ENCODE results near the gene GABBR2. TPM values are rescaled to one million over a fixed set of nuclear protein-coding genes. Genes with fewer than 3 reads are reported as not detected.

Gene GABBR2
- total and polyA plus RNA-seq, 2 donors (not counting 1 experiment from before 2014, with no cell fraction given): 0.03 TPM; not detected in 1

DNA sequence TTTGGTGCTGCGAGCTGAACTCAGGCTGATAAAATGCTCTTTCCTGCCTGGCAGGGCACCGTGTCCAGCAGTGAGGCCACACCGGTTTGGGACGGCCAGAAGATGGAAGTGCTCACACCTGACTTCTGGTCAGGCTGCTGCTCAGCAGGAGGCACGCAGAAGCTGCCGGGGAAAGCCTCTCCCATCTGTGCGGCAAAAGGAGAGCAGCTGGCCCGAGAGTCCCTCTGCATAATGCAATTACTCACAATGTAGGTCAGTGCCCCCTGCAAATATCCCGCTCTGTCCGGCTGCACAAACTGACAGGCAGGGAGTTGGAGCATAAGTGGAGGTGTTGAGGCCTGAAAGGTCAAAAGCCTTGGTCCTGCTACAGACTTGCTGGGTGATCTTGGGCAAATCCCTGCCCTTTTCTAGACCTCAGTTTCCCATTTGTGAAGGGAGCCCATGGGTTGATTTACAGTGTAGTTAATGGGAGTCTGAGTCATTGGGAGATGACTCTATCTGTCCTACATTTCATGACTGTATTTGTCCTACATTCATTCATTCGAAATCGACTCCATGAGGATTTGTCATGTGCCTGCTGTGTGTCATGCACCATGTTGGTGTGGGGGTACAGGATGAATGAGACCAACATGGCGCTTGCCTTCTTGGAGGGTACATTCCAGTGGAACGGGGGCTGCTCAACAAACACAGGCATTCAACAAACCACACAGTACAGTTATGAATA, 391.4 kb downstream of the GABBR2 start:
- H3K4me2 ChIP-seq (replicated peaks; ENCODE audit: low read depth, low read length, poor library complexity, severe bottlenecking): no peak overlapping the region
- no peak overlapping the region for H3K4me3 ChIP-seq (ENCODE audit: control extremely low read depth in 1 of 5, extremely low read depth in 1 of 5, insufficient read depth in 1 of 5, low read depth in 2 of 5, low read length in 4 of 5)
- DNase-seq: no peak
- no peak overlapping the region for H3K27ac ChIP-seq (ENCODE audit: low read length in 2 of 2)
- no peaks in the 10 kb centered on the region for H3K79me2 ChIP-seq (ENCODE audit: control insufficient read depth, insufficient read depth, low read length)
- TF ChIP-seq EZH2 (IDR thresholded peaks at IDR 0.05; ENCODE audit: borderline replicate concordance, insufficient read depth, low read depth, low read length, poor library complexity, severe bottlenecking): no peak
- TF ChIP-seq, protein P1, sequence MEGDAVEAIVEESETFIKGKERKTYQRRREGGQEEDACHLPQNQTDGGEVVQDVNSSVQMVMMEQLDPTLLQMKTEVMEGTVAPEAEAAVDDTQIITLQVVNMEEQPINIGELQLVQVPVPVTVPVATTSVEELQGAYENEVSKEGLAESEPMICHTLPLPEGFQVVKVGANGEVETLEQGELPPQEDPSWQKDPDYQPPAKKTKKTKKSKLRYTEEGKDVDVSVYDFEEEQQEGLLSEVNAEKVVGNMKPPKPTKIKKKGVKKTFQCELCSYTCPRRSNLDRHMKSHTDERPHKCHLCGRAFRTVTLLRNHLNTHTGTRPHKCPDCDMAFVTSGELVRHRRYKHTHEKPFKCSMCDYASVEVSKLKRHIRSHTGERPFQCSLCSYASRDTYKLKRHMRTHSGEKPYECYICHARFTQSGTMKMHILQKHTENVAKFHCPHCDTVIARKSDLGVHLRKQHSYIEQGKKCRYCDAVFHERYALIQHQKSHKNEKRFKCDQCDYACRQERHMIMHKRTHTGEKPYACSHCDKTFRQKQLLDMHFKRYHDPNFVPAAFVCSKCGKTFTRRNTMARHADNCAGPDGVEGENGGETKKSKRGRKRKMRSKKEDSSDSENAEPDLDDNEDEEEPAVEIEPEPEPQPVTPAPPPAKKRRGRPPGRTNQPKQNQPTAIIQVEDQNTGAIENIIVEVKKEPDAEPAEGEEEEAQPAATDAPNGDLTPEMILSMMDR (IDR thresholded peaks at IDR 0.05): no peak
- H3K27me3 ChIP-seq (replicated peaks in 1 of 4; ENCODE audit: control extremely low read depth in 1 of 4, control insufficient read depth in 3 of 4, insufficient read depth in 4 of 4, low read length in 3 of 4): peaks cover 0 to 7% (median 1%) of the 10 kb centered on the region in 4 experiments
- H3K4me1 ChIP-seq (ENCODE audit: control insufficient read depth in 2 of 2, insufficient read depth in 2 of 2, low read length in 2 of 2): no peaks in the 10 kb centered on the region
- H3K9me3 Mint-ChIP-seq (ENCODE audit: insufficient read depth): no peaks in the 10 kb centered on the region
- H3K36me3 ChIP-seq (replicated peaks in 1 of 2; ENCODE audit: control extremely low read depth in 1 of 2, control insufficient read depth in 1 of 2, extremely low read depth in 1 of 2, insufficient read depth in 2 of 2, low read length in 1 of 2): no peaks in the 10 kb centered on the region
- no peak overlapping the region for H3K27ac Mint-ChIP-seq
- intact Hi-C loops (cut with micrococcal nuclease): loop anchor here (5.0 to 10.0 kb wide), 3 partner anchors 208 to 680 kb away; partner anchors contain the start of gene GABBR2
- H2AFZ ChIP-seq (ENCODE audit: insufficient read depth, low read depth, low read length, poor library complexity, severe bottlenecking): no peak overlapping the region
- H3K4me3 Mint-ChIP-seq: no peak overlapping the region
- peaks cover 0 to 3% (median 0%) of the 10 kb centered on the region in 3 donors for H3K9me3 ChIP-seq (ENCODE audit: control extremely low read depth in 1 of 3, control insufficient read depth in 2 of 3, insufficient read depth in 1 of 3, low read length in 2 of 3)
- H3K9ac ChIP-seq (ENCODE audit: low read length): no peak overlapping the region
- ChIA-PET POLR2A (no interaction called here), CTCF (interaction anchor here (2.3 to 8.4 kb wide), 3 partner anchors 457 to 477 kb away, joined by 11 to 123 read pairs (median 16); no protein-coding TSS in a partner anchor)
- ATAC-seq (ENCODE audit: low read depth): no peak
- WGBS (ENCODE audit: insufficient coverage): 89% methylated on average over 7 of the region's 14 CpGs
- H3K27me3 Mint-ChIP-seq: no peaks in the 10 kb centered on the region
- no peaks in the 10 kb centered on the region for H4K20me1 ChIP-seq (ENCODE audit: control insufficient read depth, insufficient read depth, low read length, poor library complexity, severe bottlenecking)
- H3K4me1 Mint-ChIP-seq: peaks cover 2% of the 10 kb centered on the region

Measured in B cell (primary cell).